ENCODE measurements around the gene C2orf68. TPM values are rescaled to one million over a fixed set of nuclear protein-coding genes. Genes with fewer than 3 reads are reported as not detected.

C2orf68 gene
- total and polyA plus RNA-seq, 2 of the 8 experiments (the other 6 are each of a cell fraction or from before 2014, with no cell fraction given): 46.3 to 49.4 TPM

- no peaks in the 10 kb centered on the region for H4K20me1 ChIP-seq (replicated peaks in 1 of 2; ENCODE audit: control insufficient read depth in 1 of 2, insufficient read depth in 2 of 2, low read length in 2 of 2)
- no peaks in the 10 kb centered on the region; the same call in 1 of the 2 replicates for H3K79me1 ChIP-seq (ENCODE audit: low read depth, low read length)
- peaks cover 8 to 34% (median 21%) of the 10 kb centered on the region in 4 experiments; a peak in 6 of 7 replicates for H3K27me3 ChIP-seq (replicated peaks in 1 of 4; ENCODE audit: control insufficient read depth in 3 of 4, extremely low read depth in 1 of 4, insufficient read depth in 3 of 4, low read length in 3 of 4)
- FAIRE-seq (no peak), DNase-seq (ENCODE audit: low read depth in 1 of 2, low spot score in 2 of 2) (no peak)
- no peak overlapping the region for H3K27ac ChIP-seq (ENCODE audit: low read depth, low read length)
- no peak overlapping the region for H3K4me3 ChIP-seq (ENCODE audit: extremely low read depth in 1 of 4, insufficient read depth in 2 of 4, low read depth in 3 of 4, low read length in 4 of 4)
- H3K18ac ChIP-seq (ENCODE audit: extremely low read depth, low read length): no peak overlapping the region
- H3K9ac ChIP-seq (replicated peaks in 1 of 4; ENCODE audit: extremely low read depth in 1 of 4, low read depth in 3 of 4, low read length in 3 of 4): no peak overlapping the region
- CTCF ChIA-PET (ENCODE audit: partially characterized antibody): interaction anchor here (1.5 kb wide), 1 partner anchor 32 kb away, joined by 3 read pairs; no protein-coding TSS in a partner anchor
- POLR2A ChIA-PET (ENCODE audit: partially characterized antibody): no interaction called here
- no peak overlapping the region for H3K23ac ChIP-seq (ENCODE audit: insufficient read length)
- no peaks in the 10 kb centered on the region for H3K79me2 ChIP-seq (ENCODE audit: control insufficient read depth in 1 of 2, insufficient read depth in 2 of 2, low read length in 2 of 2)
- H3K4me2 ChIP-seq (ENCODE audit: insufficient read depth in 1 of 2, low read depth in 2 of 2, low read length in 2 of 2): no peak overlapping the region
- H3K4me1 ChIP-seq (replicated peaks in 1 of 4; ENCODE audit: control insufficient read depth in 3 of 4, insufficient read depth in 4 of 4, low read length in 3 of 4): peaks cover 2 to 19% (median 11%) of the 10 kb centered on the region in 4 experiments
- no peak overlapping the region for H3K14ac ChIP-seq (ENCODE audit: insufficient read length)
- no peak overlapping the region for H2BK12ac ChIP-seq (ENCODE audit: low read depth, low read length)
- H2BK15ac ChIP-seq (ENCODE audit: low read length): no peak overlapping the region
- no peak overlapping the region for H3K56ac ChIP-seq (replicated peaks; ENCODE audit: insufficient read length, low read depth, low read length)
- H3K4ac ChIP-seq (replicated peaks; ENCODE audit: insufficient read length, low read depth, low read length): no peak overlapping the region
- H2AK5ac ChIP-seq (ENCODE audit: low read depth, low read length): no peak overlapping the region
- H2BK5ac ChIP-seq (ENCODE audit: low read depth, low read length): no peak overlapping the region
- H4K8ac ChIP-seq (ENCODE audit: extremely low read depth, insufficient read depth, low read length): no peak overlapping the region
- no peak overlapping the region for H4K91ac ChIP-seq (replicated peaks; ENCODE audit: insufficient read length, low read length)
- no peak overlapping the region for H2BK20ac ChIP-seq (ENCODE audit: low read length)
- no peaks in the 10 kb centered on the region for H3K9me3 ChIP-seq (ENCODE audit: insufficient read depth in 2 of 2, low read depth in 1 of 2, low read length in 1 of 2)
- peaks cover 7% of the 10 kb centered on the region; the same call in 1 of the 2 replicates for H3K23me2 ChIP-seq (ENCODE audit: low read depth, low read length)
- no peak overlapping the region for H4K5ac ChIP-seq (ENCODE audit: insufficient read length, low read depth, low read length)
- H2AFZ ChIP-seq (ENCODE audit: low read length): no peak overlapping the region
- H3K36me3 ChIP-seq (ENCODE audit: control insufficient read depth in 2 of 4, insufficient read depth in 4 of 4, low read length in 3 of 4): no peaks in the 10 kb centered on the region
- H2BK120ac ChIP-seq (replicated peaks; ENCODE audit: low read depth, low read length): no peak overlapping the region
- 92% methylated on average over 1 of the region's 1 CpG; no CpG with 5 or more reads in 1 of the 2 experiments for WGBS, 2 experiments (ENCODE audit: extremely low coverage in 1 of 2, insufficient coverage in 1 of 2, insufficient read length in 1 of 2, insufficient replicate concordance in 2 of 2, low coverage in 1 of 2, low lambda C conversion rate in 2 of 2, missing lambda C conversion rate in 1 of 2)
- TF ChIP-seq KDM5A (IDR thresholded peaks at IDR 0.05; ENCODE audit: low read length) (no peak), BCL11A (IDR thresholded peaks at IDR 0.05; ENCODE audit: low read depth in 2 of 2, low read length in 2 of 2) (no peak), EGR1 (IDR thresholded peaks at IDR 0.05; ENCODE audit: borderline replicate concordance, low read depth, low read length) (no peak), KDM4A (IDR thresholded peaks at IDR 0.05; ENCODE audit: low read depth, low read length, severe bottlenecking) (no peak), RXRA (IDR thresholded peaks at IDR 0.05; ENCODE audit: insufficient read depth, low read depth, low read length) (no peak), RBBP5 (IDR thresholded peaks at IDR 0.05; ENCODE audit: borderline replicate concordance, low read depth, low read length) (no peak), EP300 (IDR thresholded peaks at IDR 0.05; ENCODE audit: borderline replicate concordance in 1 of 2, low read depth in 2 of 2, low read length in 2 of 2) (no peak), GABPA (IDR thresholded peaks at IDR 0.05; ENCODE audit: borderline replicate concordance, insufficient read depth, low read length) (no peak), SUZ12 (IDR thresholded peaks at IDR 0.05; ENCODE audit: low read length) (no peak), FOSL1 (IDR thresholded peaks at IDR 0.05; ENCODE audit: insufficient read depth, low read depth, low read length) (no peak), TBP (IDR thresholded peaks at IDR 0.05; ENCODE audit: low read depth, low read length) (no peak), NRF1 (IDR thresholded peaks at IDR 0.05; ENCODE audit: low read depth, low read length) (no peak), ZNF274 (IDR thresholded peaks at IDR 0.05; ENCODE audit: borderline replicate concordance, extremely low read depth, low read length) (no peak), HDAC2 (IDR thresholded peaks at IDR 0.05; ENCODE audit: borderline replicate concordance in 1 of 2, low read depth in 2 of 2, low read length in 2 of 2) (no peak)
These were observed 29.4 kb downstream of the C2orf68 start for GRCh38 chr2:85582492-85582891.
